GM21723 (cell line): ENCODE data around the gene USB1.

Experiments
- ATAC-seq: cut with Tn5 transposase; IDR thresholded peaks from one replicate; pipeline ENCODE4 v1.9.1; 2021; ENCODE audit warnings: mild to moderate bottlenecking, moderate library complexity; ENCODE audit not compliant: unreplicated experiment

The USB1 gene

GRCh38 chr16:58013201-58013956 is 12.2 kb downstream of the USB1 start:
- no peak for ATAC-seq

- ATAC-seq = no peak
These were observed 15.7 kb downstream of the USB1 start for GRCh38 chr16:58016840-58017446.

GRCh38 chr16:58018803-58019202 is 17.6 kb downstream of the USB1 start:
- no peak for ATAC-seq

- no peak for ATAC-seq
These were observed 18.8 kb downstream of the USB1 start for GRCh38 chr16:58019866-58020538.

GRCh38 chr16:58020628-58021521 is 19.7 kb downstream of the USB1 start:
- ATAC-seq = no peak

GRCh38 chr16:58021661-58022551 is 20.7 kb downstream of the USB1 start:
- no peak for ATAC-seq

- no peak for ATAC-seq
These were observed 21.6 kb downstream of the USB1 start for GRCh38 chr16:58022601-58023371.

- no peak for ATAC-seq
These were observed 23.5 kb downstream of the USB1 start for GRCh38 chr16:58024486-58025350.

GRCh38 chr16:58025351-58026138 is 24.3 kb downstream of the USB1 start, which contains the start of gene MMP15:
Gene MMP15 (plus strand): TSS chr16:58025754. CDS start chr16:58026351, 597 bp downstream.
- ATAC-seq = peak; percentile 63

GRCh38 chr16:58026139-58026704 is 25.0 kb downstream of the USB1 start:
- ATAC-seq = no peak

GRCh38 chr16:58026705-58027160 is 25.5 kb downstream of the USB1 start:
- no peak for ATAC-seq

- ATAC-seq = no peak
These were observed 26.1 kb downstream of the USB1 start for GRCh38 chr16:58027161-58027915.

GRCh38 chr16:58027916-58028455 is 26.8 kb downstream of the USB1 start:
- ATAC-seq = no peak

GRCh38 chr16:58028541-58029070 is 27.4 kb downstream of the USB1 start:
- no peak for ATAC-seq

- ATAC-seq = no peak
These were observed 28.2 kb downstream of the USB1 start for GRCh38 chr16:58029410-58029809.
